CD14-positive monocyte (primary cell): ENCODE results near the gene ANAPC16. TPM values are rescaled to one million over a fixed set of nuclear protein-coding genes. Genes with fewer than 3 reads are reported as not detected.

Experiments used
- DNase-seq, 3 donors: peaks; one replicate each; pipeline ENCODE4 v3.0.0-alpha.2; 2011 to 2022
- H2AFZ ChIP-seq: 2 replicates; pipeline ENCODE4 v1.6.0; 2012; ENCODE audit warnings: mild to moderate bottlenecking, low read depth, low read length, inconsistent platforms; ENCODE audit not compliant: insufficient read depth, poor library complexity, severe bottlenecking
- H3K27ac ChIP-seq, 2 donors: 1 replicate in 1 of 2; 2 replicates in 1 of 2; pipeline ENCODE4 v1.5.1; 2012 to 2013; ENCODE audit warnings: low read length in 2 of 2, control low read depth in 1 of 2, inconsistent platforms in 1 of 2, low read depth in 1 of 2, mild to moderate bottlenecking in 1 of 2
- H3K27me3 ChIP-seq, 2 donors: one replicate each; pipeline versions ENCODE4 v1.6.0 to v1.6.1; 2011 to 2013; ENCODE audit warnings: low read length in 2 of 2; ENCODE audit not compliant: control insufficient read depth in 2 of 2, insufficient read depth in 2 of 2
- H3K36me3 ChIP-seq, 2 donors: replicated peaks in 1 of 2; 1 replicate in 1 of 2; 2 replicates in 1 of 2; pipeline versions ENCODE4 v1.5.1 to v1.6.1; 2012 to 2013; ENCODE audit warnings: low read length in 2 of 2, control low read depth in 1 of 2, inconsistent platforms in 1 of 2, mild to moderate bottlenecking in 1 of 2; ENCODE audit not compliant: insufficient read depth in 2 of 2, control insufficient read depth in 1 of 2
- H3K4me1 ChIP-seq, 2 donors: 1 replicate in 1 of 2; 2 replicates in 1 of 2; pipeline versions ENCODE4 v1.5.1 to v1.6.1; 2012 to 2013; ENCODE audit warnings: low read length in 2 of 2, control low read depth in 1 of 2, inconsistent platforms in 1 of 2, mild to moderate bottlenecking in 1 of 2, moderate library complexity in 1 of 2; ENCODE audit not compliant: insufficient read depth in 2 of 2, control insufficient read depth in 1 of 2
- H3K4me2 ChIP-seq: replicated peaks from 2 replicates; pipeline ENCODE3; 2012; ENCODE audit warnings: low read length, moderate library complexity, mild to moderate bottlenecking; ENCODE audit not compliant: poor library complexity, severe bottlenecking; ENCODE audit errors: extremely low read depth
- H3K4me3 ChIP-seq, 3 experiments: fragments of 200-600 bp in 1 of 3; sonication (generic) in 1 of 3; replicated peaks in 1 of 3; 1 replicate in 2 of 3; 2 replicates in 1 of 3; pipeline ENCODE4 v1.5.1; 2011 to 2013; ENCODE audit warnings: low read length in 3 of 3, mild to moderate bottlenecking in 3 of 3, control low read depth in 2 of 3, low read depth in 2 of 3, inconsistent platforms in 1 of 3, moderate library complexity in 1 of 3
- H3K79me2 ChIP-seq: 2 replicates; pipeline ENCODE4 v1.6.0; 2012; ENCODE audit warnings: mild to moderate bottlenecking, control low read depth, inconsistent platforms, low read length, moderate library complexity; ENCODE audit not compliant: insufficient read depth
- H3K9ac ChIP-seq: 2 replicates; pipeline ENCODE4 v1.6.0; 2017; ENCODE audit warnings: low read length, mild to moderate bottlenecking; ENCODE audit not compliant: insufficient read depth, poor library complexity, severe bottlenecking
- H3K9me3 ChIP-seq, 2 donors: replicated peaks in 1 of 2; 1 replicate in 1 of 2; 2 replicates in 1 of 2; pipeline versions ENCODE4 v1.5.1 to v1.6.1; 2012 to 2013; ENCODE audit warnings: low read length in 2 of 2, control low read depth in 1 of 2; ENCODE audit not compliant: control insufficient read depth in 1 of 2, insufficient read depth in 1 of 2
- H4K20me1 ChIP-seq: 2 replicates; pipeline ENCODE4 v1.6.0; 2012; ENCODE audit warnings: mild to moderate bottlenecking, low read length, control low read depth, moderate library complexity; ENCODE audit not compliant: insufficient read depth
- H3K27ac Mint-ChIP-seq, 7 donors: one replicate each; pipeline ENCODE4 v1.8.0; 2020; ENCODE audit warnings: mild to moderate bottlenecking in 7 of 7, mixed read lengths in 7 of 7, moderate library complexity in 6 of 7, inconsistent platforms in 2 of 7
- H3K27me3 Mint-ChIP-seq, 3 donors: one replicate each; pipeline ENCODE4 v1.8.0; 2021 to 2022; ENCODE audit warnings: low read depth in 3 of 3, mild to moderate bottlenecking in 3 of 3, mixed read lengths in 3 of 3, moderate library complexity in 3 of 3, inconsistent platforms in 1 of 3
- H3K36me3 Mint-ChIP-seq, 2 donors: one replicate each; pipeline ENCODE4 v1.8.0; 2020; ENCODE audit warnings: mixed read lengths in 2 of 2, inconsistent platforms in 1 of 2, mild to moderate bottlenecking in 1 of 2
- H3K4me1 Mint-ChIP-seq: one replicate; pipeline ENCODE4 v1.8.0; 2020; ENCODE audit warnings: mild to moderate bottlenecking, mixed read lengths
- H3K4me3 Mint-ChIP-seq, 2 donors: one replicate each; pipeline ENCODE4 v1.8.0; 2020; ENCODE audit warnings: mild to moderate bottlenecking in 2 of 2, mixed read lengths in 2 of 2, moderate library complexity in 1 of 2
- H3K9me3 Mint-ChIP-seq, 7 donors: one replicate each; pipeline ENCODE4 v1.8.0; 2020 to 2022; ENCODE audit warnings: mixed read lengths in 7 of 7, mild to moderate bottlenecking in 6 of 7, moderate library complexity in 6 of 7, inconsistent platforms in 2 of 7
- CTCF ChIP-seq: fragments of 200-600 bp; IDR thresholded peaks from one replicate; pipeline ENCODE4 v1.8.0; 2022; ENCODE audit warnings: antibody characterized with exemption, mild to moderate bottlenecking
- WGBS: methylation state at CpG from one replicate; pipeline ENCODE4 v1.1.5; 2013; ENCODE audit warnings: missing lambda C conversion rate; ENCODE audit not compliant: insufficient coverage; 5-methylcytosine and 5-hydroxymethylcytosine counted together
- intact Hi-C, 2 donors: fragments of 100-400 bp; cut with micrococcal nuclease; formaldehyde crosslinking; loops; one replicate each; pipeline versions ENCODE4 v1.15.0 to v1.15.1; 2023
- polyA plus RNA-seq, 3 donors: library from polyadenylated mRNA; depleted of rRNA in 1 of 3; unstranded in 2 of 3; stranded (reverse) in 1 of 3; fragments of 300-500 nt in 2 of 3; fragments of >200 nt in 1 of 3; fragmentation: Illumina TruSeq in 2 of 3; gene quantifications; 1 replicate in 2 of 3; 2 replicates in 1 of 3; pipeline ENCODE4 v1.2.3, GENCODE V29; 2012 to 2021

The ANAPC16 gene
- polyA plus RNA-seq, 3 donors = 65.5 to 167 (median 148) TPM

GRCh38 chr10:72233621-72234020 is 17.8 kb downstream of the ANAPC16 start:
- Histone ChIP-seq H2AFZ (no peak overlapping the region), H3K4me3 (no peak overlapping the region), H3K4me2 (no peak overlapping the region), H3K79me2 (peaks cover 23% of the 10 kb centered on the region), H3K27me3 (no peaks in the 10 kb centered on the region), H3K9ac (no peak overlapping the region), H3K9me3 (no peaks in the 10 kb centered on the region), H4K20me1 (no peaks in the 10 kb centered on the region), H3K27ac (peak overlapping the region in 1 of 2 donors; percentile 75), H3K4me1 (peaks cover 17 to 27% of the 10 kb centered on the region in 2 donors), H3K36me3 (peaks cover 43 to 70% of the 10 kb centered on the region in 2 donors)
- Mint-ChIP-seq H3K36me3 (peaks cover 52 to 68% of the 10 kb centered on the region in 2 donors), H3K27me3 (no peaks in the 10 kb centered on the region), H3K9me3 (no peaks in the 10 kb centered on the region), H3K4me1 (peaks cover 23% of the 10 kb centered on the region), H3K27ac (no peak overlapping the region), H3K4me3 (no peak overlapping the region)
- no peak for DNase-seq
- no peak for TF ChIP-seq CTCF
- intact Hi-C loops = loop anchor here in 1 of 2 donors (10.0 kb wide), 2 partner anchors 61 to 111 kb away; no protein-coding TSS in a partner anchor

- Mint-ChIP-seq H3K27ac (no peak overlapping the region), H3K9me3 (no peaks in the 10 kb centered on the region), H3K4me1 (peaks cover 26% of the 10 kb centered on the region), H3K27me3 (peaks cover 0 to under 1% (median 0%) of the 10 kb centered on the region in 3 donors), H3K4me3 (no peak overlapping the region), H3K36me3 (peaks cover 47 to 68% of the 10 kb centered on the region in 2 donors)
- Histone ChIP-seq H3K27ac (no peak overlapping the region), H3K9ac (no peak overlapping the region), H3K4me2 (no peak overlapping the region), H3K36me3 (peaks cover 43 to 66% of the 10 kb centered on the region in 2 donors), H3K79me2 (peaks cover 16% of the 10 kb centered on the region), H3K27me3 (no peaks in the 10 kb centered on the region), H3K4me1 (peaks cover 24 to 29% of the 10 kb centered on the region in 2 donors), H4K20me1 (no peaks in the 10 kb centered on the region), H3K4me3 (no peak overlapping the region), H2AFZ (no peak overlapping the region), H3K9me3 (no peaks in the 10 kb centered on the region)
- intact Hi-C loops = loop anchor here in 1 of 2 donors (10.0 kb wide), 2 partner anchors 60 to 110 kb away; no protein-coding TSS in a partner anchor
- no peak for DNase-seq
- no peak for TF ChIP-seq CTCF
- 100% methylated on average over 4 of the region's 6 CpGs for WGBS
Observed at GRCh38 chr10:72234560-72235095, 18.8 kb downstream of the ANAPC16 start.
